Rectal smooth muscle tissue (tissue), 1 donor: ENCODE measurements around the gene ERFE.

Source experiments
- H3K27ac ChIP-seq: one replicate; pipeline ENCODE4 v1.7.0; 2013; ENCODE audit warnings: low read depth, low read length, inconsistent platforms
- H3K27me3 ChIP-seq: one replicate; pipeline ENCODE4 v1.7.0; 2013; ENCODE audit warnings: low read length; ENCODE audit not compliant: control insufficient read depth, insufficient read depth
- H3K36me3 ChIP-seq: one replicate; pipeline ENCODE4 v1.7.0; 2013; ENCODE audit warnings: low read length; ENCODE audit not compliant: control insufficient read depth, insufficient read depth
- H3K4me1 ChIP-seq: one replicate; pipeline ENCODE4 v1.7.0; 2013; ENCODE audit warnings: low read length; ENCODE audit not compliant: control insufficient read depth, insufficient read depth
- H3K4me3 ChIP-seq: one replicate; pipeline ENCODE4 v1.7.0; 2013; ENCODE audit warnings: low read length
- H3K9ac ChIP-seq: one replicate; pipeline ENCODE4 v1.7.0; 2013; ENCODE audit warnings: low read length

ERFE gene

GRCh38 chr2:238122287-238123217 is 36.2 kb upstream of the ERFE start:
- Histone ChIP-seq H3K9ac (no peak overlapping the region), H3K27me3 (no peaks in the 10 kb centered on the region), H3K27ac (no peak overlapping the region), H3K4me3 (no peak overlapping the region), H3K4me1 (peaks cover 4% of the 10 kb centered on the region), H3K36me3 (no peaks in the 10 kb centered on the region)

- no peaks in the 10 kb centered on the region for H3K27me3 ChIP-seq
Observed at GRCh38 chr2:238123218-238123971, 35.4 kb upstream of the ERFE start.

GRCh38 chr2:238123991-238124470 is 34.7 kb upstream of the ERFE start:
- Histone ChIP-seq H3K4me1 (peaks cover 9% of the 10 kb centered on the region), H3K4me3 (no peak overlapping the region), H3K27me3 (no peaks in the 10 kb centered on the region), H3K36me3 (no peaks in the 10 kb centered on the region), H3K27ac (no peak overlapping the region), H3K9ac (no peak overlapping the region)

More at GRCh38 chr2:238123218-238123971, 35.4 kb upstream of the ERFE start:
- H3K27ac ChIP-seq = no peak overlapping the region
- peaks cover 9% of the 10 kb centered on the region for H3K4me1 ChIP-seq
- H3K9ac ChIP-seq = no peak overlapping the region
- no peaks in the 10 kb centered on the region for H3K36me3 ChIP-seq
- H3K4me3 ChIP-seq = no peak overlapping the region

- H3K9ac ChIP-seq = no peak overlapping the region
- H3K27me3 ChIP-seq = no peaks in the 10 kb centered on the region
- no peak overlapping the region for H3K27ac ChIP-seq
- no peak overlapping the region for H3K4me3 ChIP-seq
- H3K4me1 ChIP-seq = peaks cover 9% of the 10 kb centered on the region
- H3K36me3 ChIP-seq = no peaks in the 10 kb centered on the region
Observed at GRCh38 chr2:238124488-238125126, 34.2 kb upstream of the ERFE start.

GRCh38 chr2:238125127-238125885 is 33.5 kb upstream of the ERFE start:
- H3K9ac ChIP-seq = no peak overlapping the region
- no peaks in the 10 kb centered on the region for H3K36me3 ChIP-seq
- H3K27ac ChIP-seq = no peak overlapping the region
- H3K27me3 ChIP-seq = no peaks in the 10 kb centered on the region
- peaks cover 9% of the 10 kb centered on the region for H3K4me1 ChIP-seq
- H3K4me3 ChIP-seq = no peak overlapping the region

- Histone ChIP-seq H3K27ac (no peak overlapping the region), H3K27me3 (no peaks in the 10 kb centered on the region), H3K9ac (no peak overlapping the region), H3K4me1 (peaks cover 9% of the 10 kb centered on the region), H3K4me3 (no peak overlapping the region), H3K36me3 (no peaks in the 10 kb centered on the region)
Observed at GRCh38 chr2:238126338-238126737, 32.4 kb upstream of the ERFE start.

- no peak overlapping the region for H3K27ac ChIP-seq
- peak overlapping the region; percentile 22 for H3K4me3 ChIP-seq
- no peaks in the 10 kb centered on the region for H3K36me3 ChIP-seq
- H3K27me3 ChIP-seq = no peaks in the 10 kb centered on the region
- H3K9ac ChIP-seq = no peak overlapping the region
- H3K4me1 ChIP-seq = peaks cover 9% of the 10 kb centered on the region
Observed at GRCh38 chr2:238126775-238127164, 32.0 kb upstream of the ERFE start.

GRCh38 chr2:238127165-238128060 is 31.4 kb upstream of the ERFE start:
- Histone ChIP-seq H3K27me3 (no peaks in the 10 kb centered on the region), H3K36me3 (no peaks in the 10 kb centered on the region), H3K9ac (no peak overlapping the region), H3K4me1 (peaks cover 9% of the 10 kb centered on the region), H3K27ac (no peak overlapping the region), H3K4me3 (peak overlapping the region; percentile 57)

- Histone ChIP-seq H3K36me3 (no peaks in the 10 kb centered on the region), H3K27ac (no peak overlapping the region), H3K4me1 (peaks cover 9% of the 10 kb centered on the region), H3K27me3 (no peaks in the 10 kb centered on the region), H3K4me3 (peak overlapping the region; percentile 57), H3K9ac (no peak overlapping the region)
Observed at GRCh38 chr2:238128061-238128440, 30.7 kb upstream of the ERFE start.

- Histone ChIP-seq H3K27me3 (no peaks in the 10 kb centered on the region), H3K27ac (no peak overlapping the region), H3K9ac (no peak overlapping the region), H3K4me3 (no peak overlapping the region), H3K4me1 (peaks cover 9% of the 10 kb centered on the region), H3K36me3 (no peaks in the 10 kb centered on the region)
Observed at GRCh38 chr2:238128534-238129001, 30.2 kb upstream of the ERFE start.
